GM18508 (cell line): ENCODE results near the gene MTA2.
A peak's percentile ranks its signal among the peaks of the same experiment; 100 is the strongest.
"Not testable (repeated sequence)": the region's sequence is repeated elsewhere in the genome, so short reads cannot be mapped to it uniquely, and the experiment has no call there.

Source experiments
- ATAC-seq: cut with Tn5 transposase; IDR thresholded peaks from one replicate; pipeline ENCODE4 v1.9.1; 2021; ENCODE audit warnings: moderate number of reproducible peaks; ENCODE audit not compliant: insufficient read depth, unreplicated experiment

MTA2 gene

GRCh38 chr11:62601372-62602140 lies at the start of gene MTA2:
MTA2 (minus strand) TSS chr11:62601865; CDS start chr11:62601450, 415 bp downstream.
- peak; percentile 48 for ATAC-seq

GRCh38 chr11:62650283-62650682 lies 48.6 kb upstream of the MTA2 start:
- ATAC-seq, result not testable (repeated sequence)

- no peak for ATAC-seq
Observed at GRCh38 chr11:62649486-62649885, 47.8 kb upstream of the MTA2 start.

- ATAC-seq, result no peak
Observed at GRCh38 chr11:62648967-62649364, 47.3 kb upstream of the MTA2 start.

GRCh38 chr11:62648185-62648966 lies 46.7 kb upstream of the MTA2 start:
- ATAC-seq, result no peak

GRCh38 chr11:62647609-62648005 lies 45.9 kb upstream of the MTA2 start:
- no peak for ATAC-seq

- no peak for ATAC-seq
Observed at GRCh38 chr11:62646825-62647608, 45.4 kb upstream of the MTA2 start.

- ATAC-seq, result no peak
Observed at GRCh38 chr11:62645946-62646824, 44.5 kb upstream of the MTA2 start, which contains the start of gene GANAB. GANAB (minus strand) TSS chr11:62646613; CDS start chr11:62646599, 14 bp downstream.

- ATAC-seq, result no peak
Observed at GRCh38 chr11:62645671-62645945, 43.9 kb upstream of the MTA2 start.

- ATAC-seq, result no peak
Observed at GRCh38 chr11:62644220-62644619, 42.6 kb upstream of the MTA2 start.

GRCh38 chr11:62632492-62632891 lies 30.8 kb upstream of the MTA2 start:
- no peak for ATAC-seq

- no peak for ATAC-seq
Observed at GRCh38 chr11:62627713-62628112, 26.0 kb upstream of the MTA2 start.

- no peak for ATAC-seq
Observed at GRCh38 chr11:62622476-62623089, 20.9 kb upstream of the MTA2 start.

GRCh38 chr11:62621567-62622470 lies 20.2 kb upstream of the MTA2 start, which contains the start of gene B3GAT3:
B3GAT3 (minus strand) TSS chr11:62621986; CDS start chr11:62621947, 39 bp downstream.
- peak; percentile 60 for ATAC-seq

- no peak for ATAC-seq
Observed at GRCh38 chr11:62621027-62621566, 19.4 kb upstream of the MTA2 start.

GRCh38 chr11:62616957-62617356 lies 15.3 kb upstream of the MTA2 start:
- ATAC-seq, result not testable (repeated sequence)

- ATAC-seq, result no peak
Observed at GRCh38 chr11:62615521-62615920, 13.9 kb upstream of the MTA2 start.

GRCh38 chr11:62614275-62614674 lies 12.6 kb upstream of the MTA2 start:
- no peak for ATAC-seq
